Breast epithelium (tissue), 4 donors: ENCODE data around the gene ARHGEF2. TPM values are rescaled to one million over a fixed set of nuclear protein-coding genes. Genes with fewer than 3 reads are reported as not detected.
"Not testable (repeated sequence)": the region's sequence is repeated elsewhere in the genome, so short reads cannot be mapped to it uniquely, and the experiment has no call there.

Experiments used
- DNase-seq, 2 donors: peaks; one replicate each; pipeline ENCODE4 v3.0.0-alpha.2; 2019; ENCODE audit warnings: low spot score in 2 of 2
- H3K27ac ChIP-seq, 2 donors: fragments of 200-600 bp; sonication (generic) in 1 of 2; one replicate each; pipeline ENCODE4 v1.5.1; 2016 to 2019; ENCODE audit warnings: mild to moderate bottlenecking in 1 of 2
- H3K27me3 ChIP-seq, 2 donors: fragments of 200-600 bp; sonication (generic) in 1 of 2; one replicate each; pipeline versions ENCODE4 v1.5.1 to v1.6.0; 2017 to 2019; ENCODE audit warnings: control low read depth in 1 of 2, mild to moderate bottlenecking in 1 of 2
- H3K36me3 ChIP-seq: fragments of 200-600 bp; one replicate; pipeline ENCODE4 v1.5.1; 2019
- H3K4me1 ChIP-seq, 2 donors: fragments of 200-600 bp; sonication (generic); one replicate each; pipeline ENCODE4 v1.5.1; 2016 to 2019; ENCODE audit warnings: control low read depth in 1 of 2
- H3K4me3 ChIP-seq, 3 donors: fragments of 200-600 bp; sonication (generic); 1 replicate in 2 of 3; 2 replicates in 1 of 3; pipeline ENCODE4 v1.5.1; 2016 to 2019; ENCODE audit warnings: mild to moderate bottlenecking in 3 of 3, moderate library complexity in 2 of 3
- H3K9me3 ChIP-seq, 2 donors: fragments of 200-600 bp; sonication (generic) in 1 of 2; one replicate each; pipeline ENCODE4 v1.5.1; 2016 to 2019; ENCODE audit warnings: control low read depth in 1 of 2
- POLR2A ChIP-seq: fragments of 450-650 bp; IDR thresholded peaks from one replicate; pipeline ENCODE4 v1.6.1; 2016; ENCODE audit warnings: antibody characterized with exemption, mild to moderate bottlenecking, moderate library complexity
- POLR2AphosphoS5 ChIP-seq, 3 donors: sonication (generic); formaldehyde crosslinking; IDR thresholded peaks; one replicate each; pipeline ENCODE4 v1.6.1; 2017; ENCODE audit warnings: antibody characterized with exemption in 3 of 3
- intact Hi-C: fragments of 100-400 bp; cut with DNase I; formaldehyde crosslinking; loops from one replicate; pipeline ENCODE4 v1.15.1; 2023; ENCODE audit warnings: low total_unique reads
- total RNA-seq, 3 donors: library from RNA; depleted of rRNA; stranded (reverse); fragments of >200 nt; gene quantifications; one replicate each; pipeline ENCODE4 v1.1.0, GENCODE V29; 2016
- TF ChIP-seq, protein P1 (sequence below), 3 donors: fragments of 450-650 bp; IDR thresholded peaks; one replicate each; pipeline ENCODE4 v1.5.1; 2016 to 2017; ENCODE audit warnings: antibody characterized with exemption in 3 of 3, mild to moderate bottlenecking in 3 of 3, moderate library complexity in 3 of 3

The ARHGEF2 gene
- total RNA-seq, 3 donors from 2014 or later: 81.8 to 93.7 (median 90.4) TPM

DNA sequence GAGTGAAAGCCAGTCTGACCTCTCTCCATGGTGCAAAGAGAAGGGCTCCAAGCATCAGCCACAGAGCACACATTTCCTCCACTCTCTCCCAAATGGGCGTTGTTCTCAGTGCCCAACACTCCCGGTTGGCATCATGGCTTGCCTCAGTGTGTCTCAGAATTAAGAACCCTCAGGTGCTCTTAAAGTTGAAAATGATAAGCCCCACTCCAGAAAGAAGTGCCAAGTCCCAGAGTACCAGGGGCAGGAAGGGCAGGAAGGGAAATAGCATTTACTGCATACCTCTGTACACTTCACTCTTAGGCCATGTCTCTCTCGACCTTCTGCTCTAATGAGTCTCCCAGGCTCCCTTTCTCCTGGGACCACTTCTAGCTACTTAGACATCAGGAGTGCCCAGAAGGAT, 15.2 kb upstream of the ARHGEF2 start:
- no peak for TF ChIP-seq POLR2AphosphoS5 (IDR thresholded peaks at IDR 0.05)
- TF ChIP-seq POLR2A: no peak
- TF ChIP-seq, protein P1, sequence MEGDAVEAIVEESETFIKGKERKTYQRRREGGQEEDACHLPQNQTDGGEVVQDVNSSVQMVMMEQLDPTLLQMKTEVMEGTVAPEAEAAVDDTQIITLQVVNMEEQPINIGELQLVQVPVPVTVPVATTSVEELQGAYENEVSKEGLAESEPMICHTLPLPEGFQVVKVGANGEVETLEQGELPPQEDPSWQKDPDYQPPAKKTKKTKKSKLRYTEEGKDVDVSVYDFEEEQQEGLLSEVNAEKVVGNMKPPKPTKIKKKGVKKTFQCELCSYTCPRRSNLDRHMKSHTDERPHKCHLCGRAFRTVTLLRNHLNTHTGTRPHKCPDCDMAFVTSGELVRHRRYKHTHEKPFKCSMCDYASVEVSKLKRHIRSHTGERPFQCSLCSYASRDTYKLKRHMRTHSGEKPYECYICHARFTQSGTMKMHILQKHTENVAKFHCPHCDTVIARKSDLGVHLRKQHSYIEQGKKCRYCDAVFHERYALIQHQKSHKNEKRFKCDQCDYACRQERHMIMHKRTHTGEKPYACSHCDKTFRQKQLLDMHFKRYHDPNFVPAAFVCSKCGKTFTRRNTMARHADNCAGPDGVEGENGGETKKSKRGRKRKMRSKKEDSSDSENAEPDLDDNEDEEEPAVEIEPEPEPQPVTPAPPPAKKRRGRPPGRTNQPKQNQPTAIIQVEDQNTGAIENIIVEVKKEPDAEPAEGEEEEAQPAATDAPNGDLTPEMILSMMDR (IDR thresholded peaks at IDR 0.05): no peak
- H3K27ac ChIP-seq: no peak overlapping the region
- H3K4me3 ChIP-seq: no peak overlapping the region
- H3K36me3 ChIP-seq: no peaks in the 10 kb centered on the region
- no peaks in the 10 kb centered on the region for H3K27me3 ChIP-seq
- intact Hi-C loops: no loop called here
- no peaks in the 10 kb centered on the region for H3K9me3 ChIP-seq
- DNase-seq: no peak
- no peaks in the 10 kb centered on the region for H3K4me1 ChIP-seq

DNA sequence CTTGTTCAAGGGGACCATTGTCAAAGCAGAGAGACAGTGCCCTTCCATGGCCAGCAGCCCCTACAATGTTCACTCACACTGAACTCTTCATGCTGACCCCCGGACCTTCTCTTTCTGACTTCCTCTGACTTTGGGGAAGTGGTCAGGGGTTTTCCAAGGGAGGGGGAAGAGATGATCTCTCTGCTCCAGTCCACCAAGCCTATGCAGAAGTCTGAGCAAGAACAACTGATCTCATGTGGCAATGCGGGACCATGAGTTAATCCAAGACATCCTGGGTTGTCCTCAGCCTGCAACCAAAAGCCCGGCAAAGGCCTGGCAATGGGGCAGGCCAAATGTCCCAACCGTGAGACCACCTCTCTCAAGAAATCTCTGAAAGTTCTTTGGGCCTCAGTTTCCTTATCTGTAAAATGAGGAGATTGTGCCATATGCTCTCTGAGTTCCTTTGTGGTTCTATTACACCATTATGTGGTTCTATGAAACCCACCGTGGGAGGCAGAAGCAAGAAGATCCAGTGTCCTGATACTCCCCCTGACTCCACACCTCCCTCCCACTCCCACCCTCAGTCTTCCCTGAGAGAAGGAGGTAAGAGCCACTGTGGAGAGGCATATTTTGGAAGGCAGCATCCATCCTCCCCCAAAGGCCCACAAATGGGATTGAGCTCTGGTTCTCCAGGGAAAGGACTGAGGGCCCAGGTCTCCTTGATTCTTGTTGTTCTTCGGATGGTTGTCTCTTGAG, 11.8 kb upstream of the ARHGEF2 start:
- DNase-seq: no peak
- Histone ChIP-seq H3K4me1 (no peaks in the 10 kb centered on the region), H3K9me3 (no peaks in the 10 kb centered on the region), H3K36me3 (no peaks in the 10 kb centered on the region), H3K4me3 (no peak overlapping the region), H3K27ac (no peak overlapping the region), H3K27me3 (no peaks in the 10 kb centered on the region)
- TF ChIP-seq, protein P1 (IDR thresholded peaks at IDR 0.05): no peak
- no peak for TF ChIP-seq POLR2AphosphoS5 (IDR thresholded peaks at IDR 0.05)
- no peak for TF ChIP-seq POLR2A
- intact Hi-C loops: no loop called here

DNA sequence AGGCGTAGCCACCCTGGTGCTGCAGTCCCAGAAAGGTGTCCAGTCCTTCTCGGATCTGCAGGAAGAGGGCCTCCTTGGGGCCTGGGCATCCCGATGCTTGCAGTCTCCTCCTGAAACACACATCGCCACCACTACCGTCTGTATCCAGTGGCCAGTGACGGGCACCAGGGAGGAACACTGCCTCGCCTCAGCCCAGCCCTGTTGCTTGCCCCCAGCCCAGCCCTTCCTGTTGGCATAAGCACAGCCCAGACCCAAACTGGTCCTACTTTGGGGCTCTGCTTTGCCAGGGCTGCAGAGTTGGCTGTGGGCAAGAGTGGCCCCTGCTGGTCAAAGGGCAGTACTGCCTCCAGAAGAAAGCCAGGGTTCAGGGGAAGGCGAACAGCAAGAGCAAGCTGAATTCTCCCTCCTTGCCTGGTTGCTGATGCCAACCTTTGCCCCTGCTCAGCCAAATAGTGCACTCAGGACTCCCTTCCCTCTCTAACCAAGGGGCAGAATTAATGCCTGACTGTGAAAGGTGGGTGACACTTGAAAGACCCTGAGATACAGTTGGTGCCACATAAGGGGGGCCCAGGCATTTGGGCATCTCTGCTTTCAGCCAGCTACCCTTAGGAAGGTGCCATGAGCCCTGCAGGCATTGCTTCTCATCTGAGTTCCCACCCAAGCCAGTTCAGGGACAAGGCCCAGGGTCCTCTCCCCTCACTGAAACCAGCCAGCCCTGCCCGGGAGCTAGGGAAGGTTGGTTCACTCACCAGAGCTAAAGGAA, 11.1 kb upstream of the ARHGEF2 start:
- intact Hi-C loops: loop anchor here (5.0 kb wide), 1 partner anchor 47 kb away; the partner anchor contains the start of gene RXFP4
- Histone ChIP-seq H3K27me3 (no peaks in the 10 kb centered on the region), H3K36me3 (no peaks in the 10 kb centered on the region), H3K4me3 (peak overlapping the region; percentile 29 to 59 (median 30)), H3K9me3 (no peaks in the 10 kb centered on the region), H3K27ac (peak overlapping the region; percentile 21 to 59), H3K4me1 (no peaks in the 10 kb centered on the region)
- peak; percentile 71 to 74 for DNase-seq
- TF ChIP-seq, protein P1 (IDR thresholded peaks at IDR 0.05): peak; percentile 97 to 99 (median 97)
- peak in 2 of 3 donors; percentile 49 to 66 for TF ChIP-seq POLR2AphosphoS5 (IDR thresholded peaks at IDR 0.05)
- no peak for TF ChIP-seq POLR2A

DNA sequence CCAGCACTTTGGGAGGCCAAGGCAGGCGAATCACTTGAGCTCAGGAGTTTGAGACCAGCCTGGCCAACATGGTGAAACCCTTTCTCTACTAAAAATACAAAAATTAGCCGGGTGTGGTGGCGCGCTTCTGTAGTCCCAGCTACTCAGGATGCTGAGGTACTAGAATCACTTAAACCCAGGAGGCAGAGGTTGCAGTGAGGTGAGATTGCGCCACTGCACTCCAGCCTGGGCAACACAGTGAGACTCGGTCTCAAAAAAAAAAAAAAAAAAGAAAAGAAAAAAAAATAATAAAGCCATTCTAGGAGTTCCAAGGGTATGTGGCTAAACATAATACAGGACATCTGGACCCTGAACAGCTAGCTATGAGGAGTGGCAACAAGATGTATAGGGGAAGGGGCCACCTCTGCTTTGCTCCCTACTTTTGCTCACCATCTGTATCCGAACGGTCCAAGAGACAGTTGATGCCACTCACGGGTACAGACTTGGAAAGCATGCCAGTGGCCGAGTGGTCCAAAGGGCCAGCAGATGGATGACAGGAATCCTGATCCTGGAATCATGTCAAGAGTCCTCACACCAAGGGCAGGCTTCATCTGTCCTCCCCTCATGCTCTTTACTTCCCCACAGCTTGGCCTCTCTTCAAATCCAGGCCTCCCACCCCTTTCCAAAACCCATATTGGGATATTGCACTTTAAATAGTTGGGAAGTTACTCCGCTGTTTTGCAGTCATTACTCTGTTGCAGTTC, 6.7 kb upstream of the ARHGEF2 start:
- H3K27ac ChIP-seq: peak overlapping the region in 1 of 2 donors; percentile 71
- intact Hi-C loops: loop anchor here (5.0 kb wide), 1 partner anchor 43 kb away; the partner anchor contains the start of gene RXFP4
- not testable (repeated sequence) for H3K36me3 ChIP-seq, H3K4me3 ChIP-seq, H3K9me3 ChIP-seq, DNase-seq, H3K27me3 ChIP-seq
- peaks cover 7 to 10% of the 10 kb centered on the region in 2 donors for H3K4me1 ChIP-seq

DNA sequence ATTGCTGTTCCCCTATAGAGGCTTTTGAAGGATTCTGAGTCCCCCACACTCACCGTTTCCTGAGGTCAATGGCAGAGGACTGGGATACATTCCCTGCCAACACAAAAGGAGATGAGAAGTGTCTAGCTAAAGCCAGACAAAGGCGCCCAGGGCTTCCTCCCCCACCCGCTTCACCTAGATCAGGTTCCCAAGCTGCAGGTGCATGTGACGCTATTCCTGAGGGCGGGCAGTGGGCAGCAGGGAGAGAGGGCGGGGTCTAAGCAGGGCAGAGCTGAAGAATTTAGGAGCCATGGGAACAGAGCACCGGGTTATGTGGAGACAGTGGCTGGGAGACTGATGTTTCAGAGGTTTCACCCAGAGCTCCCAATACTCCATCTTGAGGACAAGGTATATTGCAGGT, 6.0 kb upstream of the ARHGEF2 start:
- H3K27ac ChIP-seq: peak overlapping the region; percentile 71 to 96
- TF ChIP-seq POLR2A (no peak), POLR2AphosphoS5 (IDR thresholded peaks at IDR 0.05) (no peak)
- TF ChIP-seq, protein P1 (IDR thresholded peaks at IDR 0.05): no peak
- no peak overlapping the region for H3K4me3 ChIP-seq
- DNase-seq: no peak
- no peaks in the 10 kb centered on the region for H3K36me3 ChIP-seq
- intact Hi-C loops: no loop called here
- no peaks in the 10 kb centered on the region for H3K27me3 ChIP-seq
- H3K4me1 ChIP-seq: peaks cover 7 to 18% of the 10 kb centered on the region in 2 donors
- H3K9me3 ChIP-seq: no peaks in the 10 kb centered on the region
